Tongue (tissue), 2 donors: ENCODE results near the gene RANBP17. TPM values are rescaled to one million over a fixed set of nuclear protein-coding genes. Genes with fewer than 3 reads are reported as not detected.
A peak's percentile ranks its signal among the peaks of the same experiment; 100 is the strongest.
"Not testable (repeated sequence)": the region's sequence is repeated elsewhere in the genome, so short reads cannot be mapped to it uniquely, and the experiment has no call there.

Experiments used
- DNase-seq: peaks from one replicate; pipeline ENCODE4 v3.0.0-alpha.2; 2015
- total RNA-seq: library from RNA; depleted of rRNA; stranded (reverse); fragments of >200 nt; gene quantifications from one replicate; pipeline ENCODE4 v1.2.3, GENCODE V29; 2014

Gene RANBP17
- total RNA-seq, 1 donor from 2014 or later = 27.9 TPM

DNA sequence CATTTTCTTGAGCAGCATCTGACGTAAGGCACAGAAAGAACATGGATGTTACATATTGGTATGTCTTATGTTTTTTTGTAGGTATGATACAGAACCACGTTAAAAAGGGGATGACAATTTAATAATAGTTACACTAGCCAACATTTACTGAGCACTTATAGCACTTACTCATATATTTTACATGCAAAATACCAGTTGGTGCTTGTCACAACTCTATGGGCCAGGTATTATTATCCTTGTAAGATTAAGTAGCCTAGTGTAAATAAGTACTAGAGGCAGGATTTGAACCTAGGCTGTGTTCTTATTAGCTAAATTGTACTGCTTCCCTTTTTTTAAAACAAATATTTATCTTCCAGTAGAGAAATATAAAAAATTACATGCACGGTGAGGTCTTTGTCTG is 83.5 kb downstream of the RANBP17 start:
- no peak for DNase-seq

DNA sequence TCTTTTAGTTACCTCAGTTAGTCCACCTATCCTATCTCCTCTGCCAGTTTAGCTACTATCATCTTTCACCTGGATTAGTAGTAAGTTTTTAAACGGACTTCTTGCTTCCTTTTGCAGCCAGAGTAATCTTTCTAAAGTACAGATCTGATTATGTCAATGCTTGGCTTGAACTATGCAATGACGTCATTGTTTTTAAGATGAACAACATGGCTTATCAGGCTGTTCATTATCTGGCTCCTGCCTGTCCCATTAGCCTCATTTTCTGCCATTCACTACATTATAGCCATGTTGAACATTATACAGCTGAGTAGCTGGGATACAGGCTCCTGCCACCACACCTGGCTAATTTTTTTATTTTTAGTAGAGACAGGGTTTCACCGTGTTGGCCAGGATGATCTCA is 98.7 kb downstream of the RANBP17 start:
- no peak for DNase-seq

DNA sequence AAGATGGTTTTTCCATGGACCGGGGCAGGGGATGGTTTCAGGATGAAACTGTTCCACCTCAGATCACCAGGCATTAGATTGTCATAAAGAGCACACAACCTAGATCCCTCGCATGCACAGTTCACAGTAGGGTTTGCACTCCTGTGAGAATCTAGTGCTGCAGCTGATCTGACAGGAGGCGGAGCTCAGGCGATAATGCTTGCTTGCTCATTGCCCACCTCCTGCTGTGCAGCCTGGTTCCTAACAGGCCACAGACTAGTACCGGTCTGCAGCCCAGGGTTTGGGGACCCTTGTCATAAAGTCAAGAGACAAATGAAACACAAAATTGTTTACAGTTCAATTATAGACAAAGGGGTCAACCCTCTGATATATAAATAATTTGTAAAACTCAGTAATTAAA is 101.7 kb downstream of the RANBP17 start:
- no peak for DNase-seq

DNA sequence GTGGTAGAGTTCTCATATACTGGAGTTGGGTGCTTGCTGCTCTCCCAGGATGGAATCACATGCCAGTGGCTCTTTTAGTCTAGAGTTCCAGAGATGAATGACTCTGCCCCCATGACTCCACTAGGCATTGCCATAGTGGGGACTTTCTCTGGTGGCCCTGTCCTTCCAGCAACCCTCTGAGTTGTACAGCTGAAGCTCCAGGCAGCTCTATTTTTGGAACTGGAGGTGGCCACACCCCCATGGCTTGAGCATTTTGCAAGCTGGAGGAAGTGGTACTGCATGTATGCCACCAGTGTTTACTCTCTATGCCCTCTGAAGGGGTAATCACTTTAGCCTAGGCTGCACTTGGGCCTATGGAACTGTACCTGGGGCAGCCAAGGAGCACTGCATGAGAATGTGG is 112.6 kb downstream of the RANBP17 start:
- DNase-seq = no peak

DNA sequence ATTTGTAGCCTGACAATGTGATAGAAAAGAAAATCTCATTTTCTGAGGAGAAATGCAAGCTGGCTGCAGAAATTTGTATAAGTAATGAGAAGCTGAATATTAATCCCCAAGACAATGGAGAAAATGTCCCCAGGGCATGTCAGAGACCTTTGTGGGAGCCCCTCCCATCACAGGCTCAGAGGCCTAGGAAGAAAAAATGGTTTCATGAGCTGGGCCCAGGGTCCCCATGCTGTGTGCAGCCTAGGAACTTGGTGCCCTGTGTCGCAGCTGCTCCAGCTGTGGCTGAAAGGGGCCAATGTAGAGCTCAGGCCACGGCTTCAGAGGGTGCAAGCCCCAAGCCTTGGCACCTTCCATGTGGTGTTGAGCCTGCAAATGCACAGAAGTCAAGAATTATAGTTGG is 118.4 kb downstream of the RANBP17 start:
- DNase-seq = not testable (repeated sequence)

DNA sequence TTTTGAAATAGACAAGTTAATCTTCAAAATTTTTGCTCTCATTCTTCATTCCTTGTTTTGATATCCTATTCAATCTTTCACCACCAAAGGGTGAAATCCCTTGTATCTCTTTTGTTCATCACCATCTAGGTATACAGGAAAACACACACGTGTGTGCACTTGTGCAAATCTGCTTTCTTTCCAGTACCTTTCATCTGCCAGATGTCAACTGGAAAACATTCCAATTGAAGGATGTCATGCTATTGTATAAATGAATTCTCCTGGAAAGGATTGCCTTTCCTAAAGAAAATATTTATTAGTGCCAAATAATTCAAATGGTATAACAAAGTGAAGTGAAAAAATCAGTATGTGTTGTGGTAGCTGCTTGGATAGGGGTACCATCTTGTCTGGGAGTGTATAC is 123.7 kb downstream of the RANBP17 start:
- no peak for DNase-seq

DNA sequence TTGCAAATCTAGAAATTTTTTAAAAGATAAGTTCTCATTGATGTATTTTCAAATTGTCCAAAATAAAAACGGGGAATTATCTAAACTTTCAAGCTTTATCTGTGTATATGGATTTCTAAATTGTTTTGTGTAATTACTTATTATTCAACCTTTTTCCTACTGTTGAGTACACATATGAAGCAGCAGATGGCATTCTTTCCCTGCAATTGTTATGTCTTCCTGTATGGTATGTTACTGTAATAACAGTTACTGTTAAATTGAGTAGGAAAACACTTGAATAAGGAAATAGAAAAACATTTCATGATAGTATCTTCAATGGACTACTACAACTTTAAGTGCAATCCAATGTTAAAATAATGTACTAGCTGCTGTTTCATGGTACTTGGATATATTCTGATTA is 124.8 kb downstream of the RANBP17 start:
- DNase-seq = peak; percentile 27

DNA sequence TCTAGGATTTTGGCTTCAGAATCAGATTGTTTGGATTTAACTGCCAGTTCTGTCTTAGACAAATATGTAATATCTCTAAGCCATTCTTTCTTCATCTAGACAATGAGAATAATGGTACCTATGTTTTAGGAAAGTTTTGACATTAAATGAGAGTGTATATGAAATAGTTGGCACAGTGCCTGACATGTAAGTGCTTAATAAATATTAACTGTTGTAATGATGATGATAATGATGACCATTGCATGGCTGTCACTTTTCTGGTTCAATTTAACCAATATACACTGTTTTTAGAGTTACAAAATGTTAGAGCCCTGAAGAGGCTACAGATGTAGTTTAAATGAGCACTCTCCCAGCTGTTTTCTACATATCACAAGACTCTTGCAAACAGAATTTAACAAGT is 131.7 kb downstream of the RANBP17 start:
- no peak for DNase-seq

DNA sequence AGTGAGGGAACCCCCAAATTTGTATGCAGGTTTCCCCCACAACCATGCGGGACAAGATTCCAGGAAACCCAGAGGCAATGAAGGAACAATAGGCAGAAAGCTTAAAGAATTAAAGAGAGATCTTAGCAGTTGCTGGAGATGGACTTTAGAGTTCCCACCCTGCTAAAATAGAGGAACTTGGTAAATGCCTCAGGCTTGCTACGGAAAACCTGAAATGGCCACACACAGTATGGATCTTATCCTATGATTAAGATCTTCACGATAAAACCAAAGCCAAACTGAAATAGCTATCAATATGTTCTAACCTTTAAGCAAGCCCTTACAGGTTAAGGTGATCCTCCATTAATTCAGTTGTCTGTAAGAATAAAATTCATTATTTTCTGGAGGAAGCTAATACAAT is 148.3 kb downstream of the RANBP17 start:
- no peak for DNase-seq

DNA sequence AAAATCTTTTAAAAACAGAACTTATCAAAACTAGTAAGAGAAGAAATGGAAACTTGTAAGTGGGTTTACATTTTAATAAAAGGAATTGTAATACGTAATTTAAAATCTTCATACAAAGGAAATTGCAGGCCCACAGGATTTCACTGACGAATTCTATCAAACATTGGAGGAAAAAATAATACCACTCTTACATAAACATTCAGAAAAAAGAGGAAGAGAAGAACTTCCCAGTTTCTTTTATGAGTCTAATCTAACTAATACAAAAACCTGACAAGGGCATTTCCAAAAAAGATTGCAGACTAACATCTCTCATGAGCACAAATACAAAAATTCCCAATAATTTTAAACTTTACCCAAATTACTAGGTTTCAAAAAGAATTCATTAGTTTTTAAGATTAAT is 149.0 kb downstream of the RANBP17 start:
- DNase-seq = no peak

DNA sequence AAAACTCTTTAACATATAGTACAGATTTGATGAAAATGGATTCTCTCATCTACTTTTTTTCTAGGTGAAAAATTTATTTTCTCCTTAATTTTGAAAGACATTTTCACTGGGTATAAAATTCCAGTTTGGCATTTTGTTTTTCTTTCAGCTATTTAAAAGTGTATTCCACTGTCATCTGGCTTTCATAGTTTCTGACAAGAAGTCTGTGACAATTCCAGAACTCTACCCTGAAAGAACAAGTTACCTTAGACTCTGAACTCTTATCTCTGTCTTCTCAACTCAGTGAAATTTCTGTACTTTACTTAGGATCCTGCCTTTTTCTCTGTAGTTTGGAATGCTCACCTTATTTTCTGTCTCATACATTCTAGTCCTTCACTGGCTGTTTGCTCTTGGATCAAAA is 161.7 kb downstream of the RANBP17 start:
- no peak for DNase-seq

DNA sequence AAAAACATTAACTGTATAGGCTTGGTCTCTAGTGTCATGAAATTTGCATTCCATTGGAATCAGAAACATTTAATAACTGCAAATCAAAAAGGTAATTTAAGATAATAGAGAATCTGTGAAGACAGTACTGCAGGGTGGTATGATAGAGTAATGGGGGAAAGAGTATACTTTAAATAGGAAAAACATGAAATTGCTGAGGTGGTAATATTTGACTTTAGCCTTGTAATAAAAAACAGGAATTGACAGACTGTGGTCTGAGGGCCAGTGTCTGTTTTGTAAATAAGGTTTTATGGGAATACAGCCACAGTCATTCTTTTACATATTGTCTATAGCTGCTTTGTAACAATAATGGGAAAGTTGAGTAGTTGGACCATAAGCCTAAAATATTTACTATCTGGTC is 162.3 kb downstream of the RANBP17 start:
- no peak for DNase-seq

DNA sequence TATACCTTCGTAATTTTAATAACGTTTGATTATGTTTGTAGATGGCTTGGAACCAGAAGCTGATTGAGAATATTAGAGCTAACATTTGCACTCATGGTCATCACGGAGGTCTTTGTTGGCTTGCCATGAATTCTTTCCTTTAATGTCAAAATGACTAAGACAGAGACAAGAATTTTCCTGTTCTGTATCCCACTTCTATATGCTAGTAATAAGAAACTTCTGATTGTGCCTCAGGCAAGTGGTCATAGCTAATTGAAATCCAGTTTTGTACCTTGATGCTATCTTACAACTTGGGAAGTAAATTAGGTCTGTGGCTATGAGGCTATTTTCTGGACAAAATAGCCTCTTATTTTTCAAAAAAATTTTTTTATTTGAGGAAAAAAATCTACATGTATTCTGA is 167.6 kb downstream of the RANBP17 start:
- DNase-seq = no peak

DNA sequence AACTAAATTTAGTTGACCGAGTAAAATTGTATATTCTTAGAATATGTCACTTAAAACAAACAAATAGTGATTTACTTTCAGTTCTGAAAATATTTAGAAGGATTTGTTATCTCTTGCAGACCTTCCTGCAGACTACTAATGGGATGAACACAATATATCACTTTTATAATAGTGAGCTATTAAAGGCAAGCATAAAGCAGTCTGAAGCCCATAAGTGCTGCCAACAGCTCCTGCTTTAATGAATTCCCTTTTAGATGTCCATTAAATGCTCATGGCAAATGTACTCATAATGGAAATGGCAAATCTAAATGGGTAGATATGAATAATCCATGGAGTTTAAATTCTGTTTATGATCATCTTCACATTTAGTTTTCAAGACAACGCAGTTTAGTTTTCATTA is 170.2 kb downstream of the RANBP17 start:
- no peak for DNase-seq

DNA sequence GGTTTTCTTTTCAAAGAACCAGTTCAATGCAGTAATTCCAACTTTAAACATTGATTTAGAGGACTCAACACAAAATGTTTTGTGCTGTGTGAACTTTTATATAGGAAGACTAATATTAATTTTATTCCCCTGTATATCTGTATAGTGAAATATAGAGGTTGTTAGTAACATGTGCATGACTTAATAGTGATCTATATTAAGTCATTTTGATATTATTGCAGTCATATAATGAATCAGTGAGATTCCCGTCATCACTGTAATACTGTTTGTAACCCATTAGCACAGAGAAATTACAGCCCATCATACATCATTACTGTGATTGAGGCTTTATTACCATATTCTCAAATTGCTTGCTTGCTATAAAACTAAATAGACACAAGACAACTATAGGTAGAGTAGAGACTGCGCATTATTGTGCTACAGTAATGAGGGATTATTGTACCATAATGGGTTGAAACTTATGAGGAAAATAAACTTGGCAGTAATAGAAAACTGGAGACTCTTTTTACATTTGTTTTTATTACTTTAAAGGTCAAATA is 170.7 kb downstream of the RANBP17 start:
- no peak for DNase-seq

DNA sequence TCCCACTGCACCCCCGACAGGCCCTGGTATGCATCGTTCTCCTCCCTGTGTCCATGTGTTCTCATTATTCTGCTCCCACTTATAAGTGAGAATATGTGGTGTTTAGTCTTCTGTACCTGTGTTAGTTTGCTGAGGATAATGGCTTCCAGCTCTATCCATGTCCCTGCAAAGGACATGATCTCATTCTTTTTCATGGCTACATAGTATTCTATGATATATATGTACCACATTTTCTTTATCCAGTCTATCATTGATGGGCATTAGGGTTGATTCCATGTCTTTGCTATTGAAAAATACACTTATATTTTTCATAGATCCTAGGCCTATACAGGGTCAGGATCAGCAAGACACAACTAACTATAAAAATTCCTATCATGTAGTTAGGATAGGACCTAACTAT is 180.1 kb downstream of the RANBP17 start:
- not testable (repeated sequence) for DNase-seq

DNA sequence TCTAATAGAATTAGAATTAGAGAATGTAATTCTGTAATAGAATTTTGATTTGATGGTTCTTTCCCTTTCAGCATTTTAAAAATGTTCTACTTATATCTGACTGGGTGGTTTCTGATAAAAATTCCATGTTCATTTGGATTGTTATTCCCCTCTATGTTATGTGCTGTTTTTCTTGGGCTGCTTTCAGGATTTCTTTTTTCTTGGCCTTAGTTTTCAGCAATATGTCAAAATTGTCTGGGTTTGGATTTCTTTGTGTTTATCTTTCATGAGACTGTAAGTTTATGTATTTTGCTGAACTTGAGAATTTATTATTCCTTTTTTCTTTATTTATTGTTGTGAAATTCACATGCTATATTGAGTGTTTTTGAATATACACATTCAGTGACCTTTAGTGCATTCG is 189.1 kb downstream of the RANBP17 start:
- DNase-seq = peak; percentile 13

DNA sequence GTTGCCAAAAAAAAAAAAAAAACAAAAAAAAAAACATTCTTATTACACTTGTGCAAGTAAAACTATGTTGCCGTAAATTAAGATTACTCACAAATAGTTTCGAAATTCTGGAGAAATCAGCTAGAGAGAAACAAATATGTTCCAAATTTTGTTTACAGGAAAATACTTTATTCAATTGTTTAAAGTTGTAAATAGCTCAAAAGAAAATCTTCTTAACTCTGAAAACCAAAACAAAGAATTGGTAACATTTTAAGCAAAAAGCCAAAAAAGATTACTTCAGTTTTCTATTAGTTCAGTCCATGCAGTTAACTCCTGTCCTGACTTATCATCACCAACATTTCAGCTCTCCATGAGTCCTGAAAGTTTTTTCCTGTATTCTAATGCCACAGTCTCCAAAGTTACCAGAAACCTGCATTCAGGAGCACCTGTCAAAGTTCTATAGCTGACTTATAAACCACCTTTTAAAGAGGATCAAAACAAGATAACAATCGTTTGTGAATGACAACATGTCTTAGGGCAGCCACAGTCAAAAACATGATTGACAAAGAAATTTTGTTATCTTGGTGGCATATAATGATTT is 194.1 kb downstream of the RANBP17 start:
- no peak for DNase-seq

DNA sequence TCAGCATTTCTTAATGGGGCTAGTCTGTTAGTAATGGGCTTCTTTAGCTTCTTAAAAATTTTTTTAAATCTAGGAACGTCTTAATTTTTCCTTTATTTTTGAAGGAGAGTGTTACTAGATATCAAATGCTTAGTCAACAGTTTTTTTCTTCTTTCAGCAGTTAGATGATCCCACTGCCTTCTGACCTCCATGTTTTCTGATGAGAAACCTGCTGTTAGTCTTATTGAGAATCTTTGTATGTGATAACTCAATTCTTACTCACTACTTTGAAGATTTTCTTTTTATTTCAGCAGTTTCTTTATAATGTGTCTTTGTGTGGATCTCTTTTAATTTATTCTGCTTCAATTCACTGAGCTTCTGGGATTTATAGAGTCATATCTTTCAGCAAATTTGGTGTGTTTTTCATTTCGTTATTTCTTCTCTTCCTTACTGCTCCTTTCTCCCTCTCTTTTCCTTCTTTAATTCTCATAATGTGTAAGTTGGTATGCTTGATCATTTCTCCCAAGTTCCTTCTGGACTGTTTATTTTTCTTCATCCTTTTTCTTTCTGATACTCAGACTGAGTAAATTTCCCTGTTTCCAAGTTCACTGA is 205.8 kb downstream of the RANBP17 start:
- DNase-seq = no peak

DNA sequence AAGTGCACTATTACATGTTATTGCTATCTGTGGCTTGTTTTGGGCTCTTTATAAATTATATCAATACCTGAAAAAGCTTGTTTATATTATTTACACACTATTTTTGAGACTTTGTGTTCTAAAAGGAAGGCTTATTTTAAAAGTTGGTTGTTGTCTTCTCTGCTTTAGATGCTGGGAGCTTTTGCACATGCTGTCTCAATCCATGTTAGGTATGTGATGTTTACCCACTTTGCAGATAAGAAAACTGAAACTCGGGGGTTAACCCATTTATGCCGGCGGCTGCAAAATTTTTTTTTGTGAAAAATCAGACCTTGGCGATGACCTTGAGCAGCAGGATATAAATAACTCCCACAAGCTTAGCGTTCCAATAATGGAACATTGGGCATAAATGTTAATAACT is 212.9 kb downstream of the RANBP17 start:
- DNase-seq = no peak

DNA sequence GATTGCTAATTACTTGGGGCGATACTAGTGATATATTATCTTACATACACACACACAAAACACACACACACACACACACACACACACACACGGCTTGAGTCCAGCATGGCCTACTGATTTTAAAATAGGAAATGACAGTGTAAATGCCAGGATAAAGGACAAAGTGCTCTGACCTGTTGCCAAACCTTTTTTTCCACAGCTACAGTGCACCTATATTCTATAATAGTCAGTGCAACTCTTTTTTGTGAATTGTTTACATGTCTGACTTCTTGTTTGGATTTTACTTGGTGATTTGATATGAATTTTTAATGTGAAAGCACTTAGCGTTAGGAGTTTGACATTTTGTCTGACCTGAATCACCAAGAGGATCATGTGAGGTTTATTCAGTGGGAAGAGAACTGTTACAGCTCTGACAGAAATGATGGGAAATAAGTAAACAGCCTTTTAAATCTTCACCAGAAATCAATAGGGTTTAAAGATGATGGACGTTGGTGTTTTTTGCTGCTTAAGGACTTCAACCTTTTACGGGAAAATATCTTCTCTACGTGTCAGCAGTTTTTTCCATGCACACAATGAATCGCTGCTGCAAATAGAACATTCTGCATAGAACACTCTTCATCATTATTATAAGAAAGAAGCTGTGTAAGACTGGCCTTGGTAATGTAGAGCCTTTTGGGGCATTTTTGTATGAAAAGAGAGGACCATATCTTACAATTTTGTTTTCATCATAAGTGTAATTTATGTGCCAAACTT is 218.5 kb downstream of the RANBP17 start:
- no peak for DNase-seq

DNA sequence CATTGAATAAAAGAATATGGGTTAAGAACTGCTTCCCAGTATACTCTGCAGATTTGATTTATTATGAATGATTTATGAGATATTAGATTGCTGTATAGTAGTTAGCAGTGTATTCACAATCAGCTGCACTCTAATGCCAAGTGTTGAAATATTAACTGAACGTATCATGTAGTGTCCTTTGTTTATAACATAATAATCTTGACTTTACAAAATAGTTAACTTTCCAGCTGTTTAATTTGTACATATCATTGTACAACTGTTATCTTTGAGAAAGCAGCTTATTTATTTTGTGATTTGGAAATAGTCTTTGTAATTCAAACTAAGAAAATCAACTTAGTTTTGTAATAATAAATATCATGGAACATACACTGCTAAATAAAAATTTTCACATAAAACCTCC is 219.5 kb downstream of the RANBP17 start:
- no peak for DNase-seq

DNA sequence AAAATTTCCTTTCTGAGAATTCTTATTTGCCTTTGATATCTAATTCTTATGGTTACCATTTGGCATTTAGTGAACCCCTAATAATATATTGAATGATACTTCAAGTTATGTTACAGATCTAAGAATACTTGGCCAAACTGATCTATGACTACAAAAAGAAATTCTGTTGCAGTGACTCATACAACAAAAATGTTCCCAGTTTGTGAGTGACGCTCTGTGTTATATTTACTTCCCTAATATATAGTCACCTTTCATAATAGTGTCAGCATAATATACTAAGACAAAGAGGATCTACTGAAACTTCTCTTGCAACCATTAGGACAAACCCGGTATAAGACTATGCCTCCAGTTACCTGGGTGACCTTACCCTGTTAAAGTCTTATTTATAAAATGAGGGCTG is 230.4 kb downstream of the RANBP17 start:
- no peak for DNase-seq

DNA sequence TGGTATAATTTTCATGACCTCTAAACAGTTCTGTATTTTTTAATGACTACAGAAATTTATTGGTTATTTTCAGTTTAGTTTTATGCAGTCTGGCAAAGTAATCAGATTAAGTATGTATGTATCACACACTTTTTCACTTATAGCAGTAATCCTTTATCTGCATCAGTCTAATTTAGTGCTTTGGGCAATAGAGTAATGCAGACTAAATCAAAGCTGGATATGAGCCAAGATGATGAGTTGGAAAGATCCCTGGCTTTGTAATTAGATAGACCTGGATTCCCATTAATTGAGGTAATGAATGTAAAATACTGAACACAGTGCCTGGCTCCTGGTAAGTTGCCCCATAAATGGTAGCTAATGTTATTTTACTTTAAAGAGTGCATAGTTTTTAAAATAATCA is 231.8 kb downstream of the RANBP17 start:
- DNase-seq = no peak
